Stimulated activated CD4-positive, alpha-beta T cell treated with anti-CD3 and anti-CD28 coated beads, Interleukin-4, amount 100 ng/mL, for 4 hours (primary cell): ENCODE measurements around the gene ANO8.

Source experiments
- DNase-seq, 2 experiments: peaks; one replicate each; pipeline ENCODE4 v3.0.0-alpha.2; 2020

The ANO8 gene

DNA sequence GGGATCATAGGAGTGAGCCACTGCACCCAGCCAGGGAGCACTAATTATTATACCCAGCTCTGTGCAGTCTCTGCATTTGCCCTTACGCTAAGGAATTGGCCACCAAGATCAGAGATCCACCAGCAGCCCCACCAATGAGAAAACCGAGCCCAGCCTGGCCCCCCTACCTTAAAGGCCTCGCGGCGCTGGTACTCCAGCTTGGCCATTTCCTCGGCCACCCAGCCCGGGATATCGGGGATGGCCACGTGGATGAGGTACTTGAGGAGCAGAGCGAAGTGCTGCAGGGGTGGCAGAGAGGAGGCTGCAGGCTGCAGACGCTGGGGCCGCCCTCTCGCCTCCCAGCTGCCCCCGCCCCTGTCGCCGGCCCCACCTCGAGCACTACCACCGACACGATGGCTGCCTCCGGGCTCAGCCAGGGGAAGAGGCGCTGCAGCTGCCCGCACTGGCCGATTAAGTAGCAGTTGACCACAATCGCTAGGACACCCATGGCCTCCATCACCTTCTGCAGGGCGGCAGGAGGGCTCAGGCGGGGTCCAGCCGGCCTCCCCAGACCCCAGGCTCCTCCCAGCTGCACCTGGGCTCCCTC, 7.5 kb downstream of the ANO8 start:
- no peak for DNase-seq

DNA sequence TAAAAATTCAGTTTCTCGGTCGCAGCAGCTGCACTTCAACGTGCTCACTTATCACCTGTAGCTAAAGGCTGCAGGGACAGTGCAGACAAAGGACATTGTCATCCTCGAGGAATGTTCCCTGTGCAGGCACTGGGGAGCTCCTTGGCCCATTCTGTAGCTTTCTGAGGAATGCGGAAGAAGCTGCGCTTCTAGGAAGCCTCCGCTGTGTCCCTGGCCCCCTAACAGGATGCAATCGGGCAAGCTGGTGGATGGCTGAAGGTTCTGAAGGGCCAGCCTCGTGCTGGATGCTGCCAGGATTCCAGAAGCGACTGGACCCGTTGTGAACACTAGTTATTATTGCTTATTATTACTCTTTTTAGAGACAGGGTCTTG, 8.1 kb downstream of the ANO8 start:
- no peak for DNase-seq

DNA sequence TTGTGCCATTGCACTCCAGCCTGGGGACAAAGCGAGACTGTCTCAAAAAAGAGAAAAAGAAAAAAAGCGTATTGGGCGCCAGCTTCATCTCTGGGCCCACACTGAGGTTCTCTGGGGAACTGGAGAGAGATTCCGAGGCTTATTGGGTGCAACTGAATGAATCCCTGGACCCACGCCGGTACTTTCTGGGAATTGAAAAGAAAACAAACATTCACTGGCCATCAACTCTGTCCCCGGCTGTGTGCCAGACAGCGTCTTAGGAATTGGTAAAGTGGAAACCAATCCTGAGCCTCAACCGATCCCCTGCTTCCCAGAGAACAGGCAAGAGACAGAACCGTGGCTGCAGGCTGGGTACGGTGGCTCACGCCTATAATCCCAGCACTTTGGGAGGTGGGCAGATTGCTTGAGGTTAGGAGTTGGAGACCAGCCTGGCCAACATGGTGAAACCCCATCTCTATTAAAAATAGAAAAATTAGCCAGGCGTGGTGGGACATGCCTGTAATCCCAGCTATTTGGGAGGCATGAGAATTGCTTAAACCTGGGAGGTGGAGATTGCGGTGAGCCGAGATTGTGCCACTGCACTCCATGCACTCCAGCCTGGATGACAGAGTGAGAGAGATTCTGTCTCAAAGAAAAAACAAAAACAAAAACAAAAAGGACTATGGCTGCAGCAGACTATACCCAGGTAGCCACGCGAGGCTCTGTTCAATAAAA, 8.6 kb downstream of the ANO8 start:
- no peak for DNase-seq

DNA sequence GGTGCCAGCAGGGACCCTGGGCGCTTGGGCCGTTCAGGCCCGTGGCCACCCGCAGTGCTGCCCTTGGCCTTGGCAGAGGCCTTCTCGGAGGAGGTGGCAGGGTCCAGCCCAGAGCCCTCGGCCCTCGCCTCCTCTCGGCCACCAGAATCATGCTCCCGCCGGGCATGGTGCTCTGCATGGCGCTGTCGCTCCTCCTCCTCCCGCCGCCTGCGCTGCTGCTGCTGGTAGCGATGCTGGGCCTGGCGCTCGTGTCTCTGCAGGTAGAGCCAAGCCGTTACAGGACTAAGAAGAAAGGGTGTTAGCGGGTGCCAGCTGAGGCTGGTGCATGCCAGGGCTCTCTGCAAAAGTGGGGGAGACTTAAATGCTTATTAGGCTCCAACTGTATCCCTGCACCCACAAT, 9.5 kb downstream of the ANO8 start:
- DNase-seq: no peak

DNA sequence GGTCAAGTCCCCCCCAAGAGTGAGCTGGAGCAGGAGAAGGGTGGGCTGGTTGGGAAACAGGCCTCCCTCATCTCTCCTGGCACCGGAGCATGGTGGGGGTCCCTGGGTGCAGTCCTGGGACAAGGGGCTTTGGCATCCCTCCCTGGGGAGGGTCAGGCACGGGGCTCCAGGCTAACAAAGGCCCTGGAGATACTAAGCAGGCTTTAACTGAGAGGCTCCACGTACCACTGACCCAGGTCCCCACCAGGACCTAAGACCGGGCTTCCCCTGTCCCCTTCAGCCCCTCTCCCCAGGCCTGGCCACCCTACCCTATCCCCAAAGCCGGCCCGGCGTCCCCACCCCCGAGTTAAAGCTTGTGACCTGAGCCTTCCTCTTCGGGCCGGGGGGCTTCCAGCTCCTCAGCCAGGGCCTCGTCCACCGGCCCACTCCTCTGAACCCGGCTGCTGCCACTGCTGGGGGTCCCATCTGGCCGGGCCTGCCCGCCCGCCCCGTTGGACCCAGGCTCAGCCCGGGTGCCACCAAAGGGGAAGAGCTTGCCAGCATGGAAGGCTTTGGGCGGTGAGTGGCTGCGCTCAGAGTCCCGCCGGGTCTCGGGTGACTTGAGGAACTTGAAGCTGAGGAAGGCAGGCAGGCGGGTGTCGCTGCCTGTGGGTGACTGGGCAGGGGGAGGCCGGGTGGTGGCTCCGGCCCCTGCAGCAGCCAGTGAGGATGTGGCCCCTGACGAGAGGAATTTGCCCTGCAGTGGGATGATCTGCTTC, 10.1 kb downstream of the ANO8 start:
- no peak for DNase-seq

DNA sequence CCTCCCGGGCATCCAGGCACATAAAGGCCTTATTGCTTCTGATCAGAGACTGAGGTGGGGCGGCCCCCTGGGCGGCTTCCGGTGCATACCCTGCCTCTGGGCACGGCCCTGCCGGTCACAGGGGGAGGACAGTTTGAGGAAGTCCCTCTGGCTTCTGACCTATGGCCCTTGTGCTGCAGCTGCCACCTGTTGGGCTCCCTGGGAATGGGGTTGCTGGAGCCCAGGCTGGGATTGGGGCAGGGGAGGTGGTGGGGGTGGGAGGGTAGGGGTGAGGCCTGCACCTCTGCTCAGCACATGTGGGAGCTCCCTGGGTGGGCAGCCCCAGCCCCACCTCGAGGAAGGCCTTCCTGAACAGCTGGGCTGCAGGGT, 10.7 kb downstream of the ANO8 start:
- no peak for DNase-seq

DNA sequence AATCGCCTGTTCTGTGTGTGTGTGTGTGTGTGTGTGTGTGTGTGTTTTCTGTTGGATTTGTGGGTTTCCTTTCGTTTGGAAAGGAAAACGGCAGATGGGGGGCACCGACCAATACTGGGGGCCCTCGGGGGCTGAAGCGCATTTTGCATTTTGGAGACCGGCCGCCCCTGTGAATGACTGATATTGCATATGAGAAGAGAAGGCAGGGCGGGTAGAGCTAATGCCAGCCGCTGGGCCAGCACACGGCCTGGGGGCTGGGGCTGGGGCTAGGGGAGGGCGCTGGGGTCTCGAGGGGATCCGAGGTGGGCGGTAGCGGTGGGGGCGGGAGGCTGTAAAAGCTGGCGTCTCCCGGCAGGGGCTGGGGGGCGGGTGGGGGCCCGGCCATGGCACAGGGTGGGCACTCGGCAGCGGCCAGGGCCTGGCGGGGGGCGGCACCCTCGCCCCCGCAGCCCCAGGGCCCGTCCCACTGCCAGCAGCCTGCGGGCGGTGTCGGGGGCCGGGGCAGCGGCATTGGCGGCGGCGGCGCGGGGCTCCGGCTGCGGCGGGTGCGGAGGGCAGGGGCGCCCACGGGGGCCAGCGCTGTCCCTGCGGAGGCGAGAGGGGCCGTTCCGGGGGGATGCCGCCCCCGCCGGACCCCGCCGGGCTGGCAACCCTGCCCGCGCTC, 11.2 kb downstream of the ANO8 start:
- no peak for DNase-seq

DNA sequence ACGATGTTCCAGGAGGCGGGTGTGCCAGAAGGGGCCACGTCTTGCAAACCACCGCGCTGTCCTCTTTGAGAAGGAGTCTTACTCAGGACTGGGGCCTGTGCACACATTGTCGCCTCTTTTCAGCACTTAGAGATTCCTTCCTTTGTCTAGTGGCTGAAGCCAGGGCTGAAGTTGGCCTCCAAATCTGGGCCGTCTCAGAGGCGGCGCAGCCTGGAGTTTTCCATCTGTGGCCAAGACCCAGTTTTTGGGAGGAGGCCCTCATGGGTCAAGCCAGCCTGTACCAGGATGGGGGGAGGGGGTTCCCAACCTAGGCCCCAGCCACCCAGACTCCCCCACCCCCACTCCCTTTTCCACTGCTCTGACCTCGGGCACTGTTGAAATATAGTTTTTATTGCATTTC, 11.8 kb downstream of the ANO8 start:
- DNase-seq: no peak

DNA sequence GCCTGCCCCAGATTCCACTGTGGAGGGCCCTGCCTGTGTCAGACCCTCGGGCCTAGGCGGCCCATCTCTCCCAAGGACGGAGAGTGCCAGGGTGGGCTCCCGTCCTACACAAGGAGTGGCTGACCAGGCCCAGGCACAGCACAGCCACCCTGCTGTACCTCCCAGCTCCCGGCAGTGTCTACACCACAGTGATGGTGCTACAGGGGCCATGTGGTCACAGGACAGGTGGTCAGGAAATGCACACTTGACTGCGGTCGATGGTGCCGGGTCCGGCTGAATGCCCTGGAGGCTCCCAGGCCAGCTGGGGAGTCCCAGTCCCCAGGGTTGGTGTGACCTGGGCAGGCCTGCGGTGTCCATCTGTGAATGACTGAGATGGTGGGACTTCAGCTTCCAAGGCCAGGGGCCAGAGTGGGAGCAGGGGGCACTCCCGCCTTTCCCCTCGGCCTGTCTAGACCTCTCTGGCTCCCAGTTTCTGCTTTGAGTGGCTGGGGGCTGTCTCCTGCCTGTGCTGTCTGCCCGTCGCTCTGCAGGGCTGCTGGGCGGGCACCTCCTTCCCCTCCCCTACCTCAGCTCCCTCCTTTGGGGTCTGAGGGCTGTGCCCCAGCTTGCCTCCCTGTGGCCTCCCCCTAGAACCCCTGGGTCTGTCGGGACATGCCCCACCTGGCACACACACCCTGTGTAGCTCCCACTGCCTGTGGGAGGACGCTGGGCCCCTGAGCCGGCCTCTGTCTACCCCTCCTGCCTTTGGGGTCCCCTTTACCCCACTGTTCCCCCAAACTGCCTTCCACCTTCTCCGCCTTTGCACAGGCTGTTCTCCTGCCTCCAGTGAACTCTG, 12.8 kb downstream of the ANO8 start:
- no peak for DNase-seq

DNA sequence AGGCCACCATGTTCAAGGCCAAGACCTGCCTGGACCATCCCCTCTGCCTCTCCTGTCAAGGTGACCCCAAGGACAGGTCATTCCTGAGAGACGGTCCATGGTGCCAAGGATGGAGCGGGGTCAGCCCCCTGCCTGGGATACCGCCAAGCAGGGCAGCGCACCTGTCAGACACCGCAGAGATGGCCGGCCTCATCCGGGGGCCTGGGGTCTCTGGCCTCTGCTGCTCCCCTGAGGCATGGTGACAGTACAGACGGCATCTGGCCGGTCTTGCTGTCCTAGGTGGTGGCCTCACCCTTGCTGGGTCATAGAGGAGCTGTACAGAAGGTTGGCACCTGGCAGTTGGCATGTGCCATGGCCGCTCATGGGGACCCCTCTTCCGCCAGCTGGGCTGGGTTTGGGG, 14.2 kb downstream of the ANO8 start:
- DNase-seq: no peak

DNA sequence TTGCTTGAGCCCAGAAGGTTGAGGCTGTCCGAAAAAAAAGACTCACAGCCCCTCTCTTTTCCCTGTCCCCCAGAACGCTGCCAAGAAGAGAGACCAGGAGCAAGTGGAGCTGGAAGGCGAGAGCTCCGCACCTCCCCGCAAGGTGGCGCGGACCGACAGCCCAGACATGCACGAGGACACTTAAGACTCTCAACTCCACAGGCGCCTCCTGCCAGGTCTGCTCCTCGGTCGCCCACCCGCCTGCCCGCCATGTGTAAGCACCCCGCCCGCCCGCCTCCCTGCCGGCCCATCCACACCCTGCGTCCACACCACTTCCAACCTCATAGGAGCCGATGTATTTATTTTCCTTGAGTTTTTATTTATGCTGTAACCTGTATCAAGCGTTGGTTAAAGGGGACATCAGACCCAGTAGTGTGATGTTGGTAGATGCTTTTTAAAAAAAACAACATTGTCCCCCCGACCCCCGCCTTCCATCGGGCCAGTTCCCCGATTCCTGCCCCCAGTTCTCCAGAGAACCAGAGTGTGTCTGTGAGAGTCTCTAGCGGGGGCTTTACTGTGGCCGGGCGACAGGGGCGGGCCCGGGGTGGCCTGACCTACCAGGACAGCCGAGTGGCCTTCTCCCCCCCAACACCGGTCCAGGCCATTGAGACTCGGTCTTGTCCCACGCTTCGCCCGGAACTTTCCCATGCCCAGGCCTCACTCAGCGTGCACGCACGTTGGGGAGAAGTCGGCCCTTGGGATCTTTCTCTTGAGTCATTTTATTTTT, 15.0 kb downstream of the ANO8 start:
- no peak for DNase-seq

DNA sequence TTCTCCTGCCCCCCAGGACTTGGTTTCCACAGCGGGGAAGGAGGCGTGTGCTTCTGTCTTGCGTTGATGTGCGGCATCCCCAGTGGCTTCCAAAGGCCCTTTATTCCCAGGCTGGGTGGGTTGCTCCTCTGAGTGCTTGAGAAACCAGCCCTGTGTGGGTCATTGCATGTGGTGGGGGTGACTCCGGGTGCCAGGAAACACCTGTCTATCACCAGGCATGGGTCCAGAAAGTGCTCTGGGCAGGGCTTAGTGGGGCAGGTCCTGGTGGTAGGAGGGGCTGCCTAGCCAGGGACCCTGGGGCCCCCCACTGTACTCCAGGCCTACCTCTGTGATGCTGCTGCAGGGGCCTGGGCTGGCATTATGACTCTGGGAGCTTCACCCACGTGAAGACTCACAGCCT, 15.7 kb downstream of the ANO8 start:
- no peak for DNase-seq

DNA sequence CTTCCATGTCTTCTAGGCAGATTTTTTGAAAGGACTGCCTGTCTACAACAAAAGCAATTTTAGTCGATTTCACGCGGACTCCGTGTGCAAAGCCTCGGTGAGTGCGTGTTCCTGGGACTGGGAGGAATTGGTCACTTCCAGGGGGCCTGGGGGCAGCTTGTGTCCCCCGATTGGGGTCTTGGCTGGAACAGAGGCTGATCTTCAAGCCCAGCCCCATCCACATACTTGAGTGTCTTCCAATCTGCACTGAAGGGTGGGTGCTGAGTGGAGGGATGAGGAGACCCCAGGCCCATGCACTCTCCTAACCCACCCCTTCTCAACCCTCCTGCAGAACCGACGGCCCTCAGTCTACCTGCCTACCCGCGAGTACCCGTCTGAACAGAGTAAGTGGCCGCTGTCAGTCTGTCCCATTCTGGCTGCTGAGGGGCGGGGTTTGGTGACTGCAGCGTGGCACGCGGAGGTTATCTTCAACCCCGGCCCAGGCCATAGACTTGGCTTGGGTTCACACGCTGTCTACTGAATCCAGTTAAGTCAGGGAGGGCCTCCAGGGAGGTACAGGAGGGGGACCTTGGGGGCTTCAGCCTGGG, 20.6 kb downstream of the ANO8 start:
- DNase-seq: no peak

DNA sequence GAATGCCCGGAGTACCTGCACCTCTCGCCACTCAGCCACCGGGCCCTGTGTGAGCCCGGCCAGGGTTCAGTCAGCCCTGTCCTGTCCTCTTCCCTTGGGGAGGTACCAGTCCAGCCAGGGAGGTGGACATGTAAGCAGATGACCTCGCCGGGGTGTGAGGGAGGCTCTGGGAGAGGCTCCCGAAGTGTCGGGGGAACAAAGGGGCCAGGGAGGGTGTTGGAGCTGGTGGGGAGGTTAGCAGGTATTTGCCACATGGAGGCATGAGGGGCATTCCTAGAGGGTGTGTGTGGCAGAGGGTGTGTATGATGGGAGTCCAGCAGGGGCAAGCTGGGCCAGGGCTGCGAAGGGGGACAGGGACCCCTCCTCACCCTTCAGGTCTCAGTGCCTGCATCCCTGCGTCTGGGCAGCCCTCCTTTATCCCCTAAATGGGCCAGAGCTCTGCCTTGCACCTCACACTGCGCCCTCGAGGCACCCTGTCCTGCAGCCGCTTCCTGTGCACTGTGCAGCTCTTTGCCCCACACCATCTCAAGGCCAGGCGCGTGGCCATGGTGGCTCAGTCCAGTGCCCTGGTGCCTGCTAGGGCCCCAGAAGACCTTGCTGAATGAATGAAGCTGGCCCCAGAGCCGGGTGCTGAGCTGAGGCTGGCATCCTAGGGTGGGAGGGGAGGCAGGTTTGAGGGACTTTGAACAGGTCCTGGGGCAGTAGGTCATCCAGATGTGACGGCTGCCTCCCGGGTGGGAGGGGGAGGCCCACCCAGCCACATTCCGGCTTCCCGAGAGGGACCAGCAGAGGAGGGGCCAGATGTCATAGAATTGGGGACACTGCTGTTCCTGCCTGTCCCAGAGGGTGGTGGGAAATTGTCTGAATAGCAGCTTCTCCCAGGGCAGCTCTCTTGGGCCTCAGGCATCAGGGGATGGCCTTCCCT, 22.2 kb downstream of the ANO8 start:
- no peak for DNase-seq

DNA sequence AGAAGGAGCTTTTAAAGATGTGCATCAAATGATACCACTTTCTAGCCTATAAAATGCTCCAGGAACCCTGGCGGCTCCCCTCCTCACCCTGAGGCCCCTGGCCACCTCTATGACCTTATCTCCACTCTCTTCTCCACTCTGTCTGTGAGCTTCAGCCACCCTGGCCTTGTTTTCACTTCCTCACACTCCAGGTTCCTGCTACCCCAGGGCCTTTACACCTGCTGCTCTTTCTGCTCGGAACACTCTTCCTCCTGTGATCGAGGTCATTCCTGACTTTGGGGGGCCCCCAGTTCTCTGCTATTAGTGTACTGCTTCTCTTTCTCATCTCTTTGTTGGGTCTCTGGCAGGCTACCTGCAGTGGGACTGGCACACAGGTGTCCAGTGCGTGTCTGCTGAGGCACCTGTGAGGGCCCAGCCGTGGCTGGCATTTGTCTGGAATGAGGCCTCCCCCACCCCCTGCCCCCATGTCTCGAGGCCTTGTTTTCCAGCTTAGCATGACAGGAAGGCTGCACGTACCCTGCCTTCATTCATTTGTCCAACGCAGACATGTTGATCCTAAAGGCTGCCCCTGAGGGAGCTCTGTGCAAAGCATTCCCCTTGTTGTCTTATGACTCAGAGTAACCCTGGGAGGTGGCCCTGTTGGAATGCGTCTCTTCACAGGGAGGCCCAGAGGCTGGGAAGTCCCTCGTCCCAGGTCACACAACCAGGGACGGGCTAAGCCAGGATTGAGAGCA, 23.0 kb downstream of the ANO8 start:
- no peak for DNase-seq

DNA sequence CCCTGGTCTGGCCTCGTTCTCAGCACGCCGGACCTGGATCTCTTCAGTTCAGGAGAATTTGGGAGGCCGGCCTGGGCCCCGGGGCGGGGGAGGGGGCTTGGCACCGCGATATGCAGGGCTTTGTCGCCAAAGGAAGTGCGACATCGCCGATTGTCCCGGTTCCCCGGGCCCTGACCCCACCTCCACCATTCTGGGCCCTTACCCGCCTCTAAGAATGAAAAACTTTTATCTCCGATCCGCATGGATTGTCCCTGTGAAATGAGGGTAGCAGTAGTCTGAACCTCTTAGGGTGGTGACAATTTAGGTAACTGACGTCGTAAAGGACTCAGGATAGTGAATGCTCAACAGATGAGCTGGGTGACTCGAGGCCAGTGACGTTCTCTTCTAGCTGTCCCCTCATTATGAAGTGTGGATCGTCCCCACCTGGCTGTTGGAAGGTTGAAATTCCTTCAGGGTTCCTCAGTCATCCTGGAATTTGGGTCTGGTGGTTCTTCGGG, 24.6 kb downstream of the ANO8 start:
- DNase-seq: no peak

DNA sequence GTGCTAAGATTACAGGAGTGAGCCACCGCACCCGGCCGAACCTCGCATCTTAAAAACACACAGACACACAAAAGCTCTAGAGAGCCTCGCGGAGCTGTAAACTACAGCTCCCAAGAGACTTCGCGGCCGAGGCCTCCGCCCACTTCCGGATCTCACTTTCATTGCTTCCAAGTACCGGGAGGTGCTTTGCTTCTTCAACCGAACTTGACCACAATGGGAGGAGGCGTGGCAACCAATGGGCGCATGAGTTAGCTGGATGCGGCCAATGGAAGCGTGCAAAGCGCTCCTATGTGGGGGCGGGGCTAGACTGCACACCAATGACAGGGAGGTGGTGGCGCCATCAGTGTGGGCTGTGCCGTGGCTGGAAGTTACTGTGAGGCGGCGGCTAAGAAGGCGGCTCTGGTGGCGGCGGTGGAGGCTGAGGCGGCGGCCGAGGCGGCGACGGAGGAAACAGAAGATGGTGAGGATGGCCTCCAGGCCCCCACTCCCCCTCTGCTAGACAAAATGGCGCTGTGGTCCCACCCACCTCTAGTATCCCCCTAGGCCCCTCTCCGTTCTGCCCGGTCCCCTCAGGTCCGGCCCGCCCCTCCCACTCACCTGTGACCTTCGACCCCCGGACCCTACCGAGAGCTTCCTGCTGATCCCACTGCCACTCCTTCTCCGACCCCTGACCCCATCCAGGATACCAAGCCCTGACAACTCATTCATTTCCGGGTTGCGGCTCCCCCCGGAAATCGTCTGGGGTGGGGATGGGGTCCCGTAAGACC, 25.3 kb downstream of the ANO8 start, which contains the start of gene DDA1:
Gene DDA1, plus strand, starts transcription at position 366 of the 767 bp plus-strand sequence. Its CDS starts 92 bp downstream, at position 458.
- DNase-seq: peak; percentile 94 to 100

DNA sequence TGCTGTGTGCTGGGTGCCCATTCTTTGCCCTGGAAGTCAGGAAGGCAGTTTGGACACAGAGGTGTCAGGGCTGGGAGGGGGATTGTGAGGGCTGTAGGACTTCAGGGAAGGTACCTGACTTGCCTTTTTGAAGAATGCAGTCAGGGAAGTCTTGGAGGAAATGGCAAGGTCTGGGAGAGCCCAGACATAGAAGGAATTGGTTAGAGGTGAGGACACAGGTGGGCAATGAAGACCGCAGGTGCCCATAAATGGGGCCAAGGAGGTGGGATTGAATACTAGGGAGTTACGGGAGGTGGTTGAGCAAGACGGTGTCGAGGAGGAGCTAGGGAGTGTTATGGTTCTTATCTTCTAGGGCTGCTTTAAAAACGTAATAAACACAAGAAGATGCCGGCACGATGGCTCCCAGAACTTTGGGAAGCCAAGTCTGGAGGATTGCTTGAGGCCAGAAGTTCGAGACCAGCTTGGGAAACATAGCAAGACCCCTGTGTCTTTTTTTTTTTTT, 26.7 kb downstream of the ANO8 start:
- no peak for DNase-seq
